HG02610 (cell line): ENCODE data around the gene VCPKMT.
A peak's percentile ranks its signal among the peaks of the same experiment; 100 is the strongest.

Source experiments
- ATAC-seq: cut with Tn5 transposase; IDR thresholded peaks from one replicate; pipeline ENCODE4 v1.9.1; 2021; ENCODE audit warnings: mild to moderate bottlenecking, moderate library complexity; ENCODE audit not compliant: unreplicated experiment

Gene VCPKMT

DNA sequence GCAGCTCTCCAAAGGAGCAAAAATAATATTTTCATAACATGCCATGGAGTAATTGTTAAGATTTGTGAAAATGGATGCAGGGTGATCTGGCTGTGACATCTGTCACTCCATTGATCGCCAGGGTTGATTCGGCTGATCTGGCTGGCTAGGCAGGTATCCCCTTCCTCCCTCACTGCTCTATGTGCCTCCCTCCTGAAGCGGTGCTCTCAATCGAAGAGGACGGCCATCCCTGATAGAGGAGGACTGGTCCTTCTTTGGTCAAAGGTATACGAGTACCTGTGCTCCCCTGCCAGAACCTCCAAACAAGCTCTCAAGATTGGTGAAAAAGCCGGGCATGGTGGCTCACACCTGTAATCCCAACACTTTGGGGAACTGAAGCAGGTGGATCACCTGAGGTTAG lies 47.9 kb downstream of the VCPKMT start:
- no peak for ATAC-seq

- ATAC-seq, result no peak
Observed at GRCh38 chr14:50067723-50068495, 48.5 kb downstream of the VCPKMT start.

GRCh38 chr14:50065583-50065982 lies 50.8 kb downstream of the VCPKMT start:
- ATAC-seq, result no peak

- peak; percentile 69 for ATAC-seq
Observed at GRCh38 chr14:50064993-50065392, 51.4 kb downstream of the VCPKMT start.

- ATAC-seq, result no peak
Observed at GRCh38 chr14:50063876-50064420, 52.4 kb downstream of the VCPKMT start.

DNA sequence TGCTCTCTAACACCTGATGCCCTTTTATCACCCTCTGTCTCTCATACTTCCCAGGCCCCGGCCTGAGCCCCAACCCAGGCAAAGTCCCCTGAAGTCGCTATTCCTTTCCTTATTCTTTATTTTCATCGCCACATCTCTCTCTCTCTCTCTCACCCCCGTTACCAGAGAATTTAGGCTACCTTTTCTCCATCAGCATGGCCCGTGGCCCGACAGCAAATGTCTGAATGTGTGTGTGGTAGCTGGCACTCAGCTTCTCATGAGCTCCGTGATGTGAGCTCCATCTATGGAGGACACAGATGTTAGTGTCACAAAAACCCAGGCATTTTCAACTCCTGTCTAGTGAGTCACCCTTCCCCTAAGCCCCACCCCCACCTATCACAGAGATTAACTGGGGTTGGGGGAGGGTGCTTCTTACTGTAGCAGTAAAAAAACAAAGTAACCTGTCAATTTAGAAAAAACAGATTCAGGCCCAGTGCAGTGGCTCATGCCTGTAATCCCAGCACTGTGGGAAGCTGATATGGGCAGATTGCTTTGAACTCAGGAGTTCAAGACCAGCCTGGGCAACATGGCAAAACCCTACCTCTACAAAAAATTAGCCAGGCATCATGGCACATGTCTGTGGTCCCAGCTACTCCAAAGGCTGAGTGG lies 53.8 kb downstream of the VCPKMT start:
- ATAC-seq, result peak; percentile 22

GRCh38 chr14:50061664-50062437 lies 54.5 kb downstream of the VCPKMT start:
- ATAC-seq, result peak; percentile 55

DNA sequence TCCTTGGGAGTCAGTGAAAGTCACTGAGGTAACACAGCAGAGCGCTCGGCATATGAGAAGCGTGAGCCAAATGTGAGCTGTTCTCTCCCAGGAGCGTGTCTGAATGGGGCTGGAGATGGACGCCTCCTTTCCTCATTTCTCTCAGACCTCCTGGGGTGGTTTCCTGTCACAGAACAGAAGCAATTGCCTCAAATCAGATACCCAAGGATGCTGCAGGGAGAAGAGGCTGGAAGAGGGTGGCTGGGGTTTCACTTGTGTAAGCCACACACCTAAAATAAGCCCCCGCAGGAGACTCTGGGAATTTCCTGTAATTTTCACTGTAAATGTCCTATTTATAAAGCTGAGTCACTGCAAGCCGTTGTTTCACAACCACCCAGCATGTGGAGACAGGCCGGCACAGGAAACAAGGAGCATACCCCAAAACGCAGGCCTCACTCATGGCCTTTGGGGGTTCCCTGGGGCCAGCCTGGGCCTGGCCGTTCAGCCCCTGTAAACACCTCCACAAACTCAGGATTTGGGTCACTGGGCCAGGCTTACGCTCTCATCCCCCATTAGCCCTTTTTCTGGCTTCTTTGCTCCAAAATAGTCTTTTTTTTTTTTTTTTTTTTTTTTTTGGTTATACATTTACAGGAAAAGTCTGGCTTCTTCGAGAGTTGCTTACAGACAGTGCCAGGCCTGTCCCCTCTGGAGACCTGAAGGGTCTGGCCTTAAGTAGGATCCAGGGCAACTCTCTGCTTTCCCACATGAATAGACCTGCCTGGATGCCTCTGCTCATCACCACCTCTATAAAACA lies 55.3 kb downstream of the VCPKMT start:
- ATAC-seq, result peak; percentile 33

GRCh38 chr14:50059763-50060616 lies 56.4 kb downstream of the VCPKMT start:
- ATAC-seq, result no peak
